Tibial nerve (tissue), 4 donors: ENCODE results near the gene WRAP73.

Source experiments
- EP300 ChIP-seq, 2 donors: sonication (generic); formaldehyde crosslinking; IDR thresholded peaks; one replicate each; pipeline ENCODE4 v1.6.1; 2017; ENCODE audit warnings: antibody characterized with exemption in 2 of 2, mild to moderate bottlenecking in 1 of 2
- POLR2A ChIP-seq, 2 donors: fragments of 450-650 bp; IDR thresholded peaks; one replicate each; pipeline ENCODE4 v1.6.1; 2017; ENCODE audit warnings: antibody characterized with exemption in 2 of 2, mild to moderate bottlenecking in 2 of 2, moderate library complexity in 2 of 2
- TF ChIP-seq, protein P1 (sequence below), 5 experiments: fragments of 200-600 bp in 3 of 5; fragments of 450-650 bp in 2 of 5; sonication (generic) in 3 of 5; IDR thresholded peaks; one replicate each; pipeline ENCODE4 v1.5.1; 2016 to 2019; ENCODE audit warnings: antibody characterized with exemption in 5 of 5, mild to moderate bottlenecking in 3 of 5, moderate library complexity in 2 of 5

DNA sequence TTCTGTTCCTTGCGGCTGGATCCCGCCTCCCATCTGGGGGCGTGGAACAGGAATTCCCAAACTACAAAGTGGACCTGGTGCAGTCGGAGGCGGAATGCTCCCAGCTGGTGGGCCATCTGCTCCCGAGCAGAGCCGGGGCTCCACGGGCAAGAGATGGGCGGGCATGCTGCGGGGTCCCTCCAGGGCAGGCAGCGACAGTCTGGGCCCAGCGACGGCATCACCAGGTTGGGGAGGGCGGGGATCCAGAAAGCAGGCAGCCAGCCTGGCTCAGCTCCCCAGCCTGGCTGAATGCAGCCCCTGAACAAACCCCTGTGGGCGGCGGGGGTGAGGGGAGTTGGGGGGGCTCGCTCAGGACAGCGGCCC is 42.2 kb downstream of the WRAP73 start:
- TF ChIP-seq, protein P1, sequence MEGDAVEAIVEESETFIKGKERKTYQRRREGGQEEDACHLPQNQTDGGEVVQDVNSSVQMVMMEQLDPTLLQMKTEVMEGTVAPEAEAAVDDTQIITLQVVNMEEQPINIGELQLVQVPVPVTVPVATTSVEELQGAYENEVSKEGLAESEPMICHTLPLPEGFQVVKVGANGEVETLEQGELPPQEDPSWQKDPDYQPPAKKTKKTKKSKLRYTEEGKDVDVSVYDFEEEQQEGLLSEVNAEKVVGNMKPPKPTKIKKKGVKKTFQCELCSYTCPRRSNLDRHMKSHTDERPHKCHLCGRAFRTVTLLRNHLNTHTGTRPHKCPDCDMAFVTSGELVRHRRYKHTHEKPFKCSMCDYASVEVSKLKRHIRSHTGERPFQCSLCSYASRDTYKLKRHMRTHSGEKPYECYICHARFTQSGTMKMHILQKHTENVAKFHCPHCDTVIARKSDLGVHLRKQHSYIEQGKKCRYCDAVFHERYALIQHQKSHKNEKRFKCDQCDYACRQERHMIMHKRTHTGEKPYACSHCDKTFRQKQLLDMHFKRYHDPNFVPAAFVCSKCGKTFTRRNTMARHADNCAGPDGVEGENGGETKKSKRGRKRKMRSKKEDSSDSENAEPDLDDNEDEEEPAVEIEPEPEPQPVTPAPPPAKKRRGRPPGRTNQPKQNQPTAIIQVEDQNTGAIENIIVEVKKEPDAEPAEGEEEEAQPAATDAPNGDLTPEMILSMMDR (IDR thresholded peaks at IDR 0.05): no peak
- no peak for TF ChIP-seq POLR2A (IDR thresholded peaks at IDR 0.05)
- TF ChIP-seq EP300 (IDR thresholded peaks at IDR 0.05): no peak
